Esophagus squamous epithelium (tissue), 5 donors: ENCODE measurements around the gene SLC20A1. TPM values are rescaled to one million over a fixed set of nuclear protein-coding genes. Genes with fewer than 3 reads are reported as not detected.
A peak's percentile ranks its signal among the peaks of the same experiment; 100 is the strongest.
"Not testable (repeated sequence)": the region's sequence is repeated elsewhere in the genome, so short reads cannot be mapped to it uniquely, and the experiment has no call there.

Experiments used
- DNase-seq: peaks from one replicate; lab custom pipeline; 2025; lab: John Stamatoyannopoulos, UW
- H3K27ac ChIP-seq, 4 donors: fragments of 200-600 bp; sonication (generic); one replicate each; pipeline ENCODE4 v1.5.1; 2016 to 2019; ENCODE audit warnings: mild to moderate bottlenecking in 1 of 4
- H3K27me3 ChIP-seq, 4 donors: fragments of 200-600 bp; sonication (generic); 1 replicate in 3 of 4; 2 replicates in 1 of 4; pipeline versions ENCODE4 v1.5.1 to v1.6.0; 2017 to 2021; ENCODE audit warnings: antibody characterized with exemption in 1 of 4
- H3K36me3 ChIP-seq, 3 donors: fragments of 200-600 bp; sonication (generic); one replicate each; pipeline ENCODE4 v1.5.1; 2016 to 2019
- H3K4me1 ChIP-seq, 3 donors: fragments of 200-600 bp; sonication (generic); one replicate each; pipeline ENCODE4 v1.5.1; 2017 to 2019
- H3K4me3 ChIP-seq, 4 donors: fragments of 200-600 bp; sonication (generic); 1 replicate in 3 of 4; 2 replicates in 1 of 4; pipeline ENCODE4 v1.5.1; 2016 to 2019; ENCODE audit warnings: mild to moderate bottlenecking in 2 of 4, moderate library complexity in 1 of 4
- H3K9me3 ChIP-seq, 3 donors: fragments of 200-600 bp; sonication (generic); one replicate each; pipeline ENCODE4 v1.5.1; 2016 to 2019
- CTCF ChIP-seq, 6 experiments: fragments of 450-650 bp in 4 of 6; fragments of 200-600 bp in 2 of 6; sonication (generic) in 2 of 6; IDR thresholded peaks; one replicate each; pipeline ENCODE4 v1.5.1; 2016 to 2019; ENCODE audit warnings: antibody characterized with exemption in 6 of 6, mild to moderate bottlenecking in 4 of 6, moderate library complexity in 4 of 6
- POLR2A ChIP-seq, 4 donors: fragments of 450-650 bp; IDR thresholded peaks; one replicate each; pipeline ENCODE4 v1.6.1; 2017; ENCODE audit warnings: antibody characterized with exemption in 4 of 4, mild to moderate bottlenecking in 4 of 4, moderate library complexity in 3 of 4
- WGBS, 2 donors: methylation state at CpG; one replicate each; pipeline ENCODE4 v1.1.5; 2018; 5-methylcytosine and 5-hydroxymethylcytosine counted together
- intact Hi-C: fragments of 100-400 bp; cut with DNase I; formaldehyde crosslinking; loops from one replicate; pipeline ENCODE4 v1.15.0; 2022
- total RNA-seq, 4 donors: library from RNA; depleted of rRNA; stranded (reverse); fragments of >200 nt; gene quantifications; one replicate each; pipeline ENCODE4 v1.1.0, GENCODE V29; 2016
- donor health status: DM: yes; HTN: yes; CAD: no.

Gene SLC20A1
- total RNA-seq, 4 donors from 2014 or later, result 9.4 to 26.9 (median 21.5) TPM

DNA sequence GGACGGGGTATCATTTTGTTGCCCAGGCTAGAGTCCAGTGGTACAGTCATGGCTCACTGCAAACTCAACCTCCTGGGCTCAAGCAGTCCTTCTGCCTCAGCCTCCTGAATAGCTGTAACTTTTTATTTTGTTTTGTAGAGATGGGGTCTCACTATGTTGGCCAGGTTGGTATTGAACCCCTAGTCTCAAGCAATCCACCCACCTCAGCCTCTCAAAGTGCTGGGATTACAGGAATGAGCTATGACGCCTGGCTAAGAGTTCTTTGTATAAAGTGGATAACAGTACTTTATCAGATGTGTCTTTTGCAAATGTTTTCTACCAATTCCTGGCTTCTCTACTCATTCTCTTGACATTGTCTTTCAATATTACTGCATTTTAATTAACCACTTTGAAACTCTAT lies 57.9 kb downstream of the SLC20A1 start:
- H3K9me3 ChIP-seq, result no peaks in the 10 kb centered on the region
- H3K27me3 ChIP-seq, result no peaks in the 10 kb centered on the region
- H3K4me1 ChIP-seq, result no peaks in the 10 kb centered on the region
- DNase-seq, result no peak
- H3K27ac ChIP-seq, result no peak overlapping the region
- intact Hi-C loops, result no loop called here
- 53 to 64% methylated on average over 2 of the region's 2 CpGs for WGBS, 2 donors
- no peak overlapping the region for H3K4me3 ChIP-seq
- no peaks in the 10 kb centered on the region for H3K36me3 ChIP-seq
- TF ChIP-seq POLR2A (IDR thresholded peaks at IDR 0.05), result no peak
- TF ChIP-seq CTCF (IDR thresholded peaks at IDR 0.05), result no peak

- TF ChIP-seq POLR2A (IDR thresholded peaks at IDR 0.05), result no peak
- TF ChIP-seq CTCF (IDR thresholded peaks at IDR 0.05), result no peak
- no peak overlapping the region for H3K27ac ChIP-seq
- H3K36me3 ChIP-seq, result no peaks in the 10 kb centered on the region
- no peaks in the 10 kb centered on the region for H3K9me3 ChIP-seq
- no peak overlapping the region for H3K4me3 ChIP-seq
- WGBS, 2 donors, result 95 to 100% methylated on average over 1 to 4 of the region's 4 CpGs
- no peaks in the 10 kb centered on the region for H3K4me1 ChIP-seq
- no peak for DNase-seq
- peaks cover 0 to 7% (median 0%) of the 10 kb centered on the region in 4 donors for H3K27me3 ChIP-seq
- intact Hi-C loops, result no loop called here
Measured at GRCh38 chr2:112705575-112705974, 59.8 kb downstream of the SLC20A1 start.

DNA sequence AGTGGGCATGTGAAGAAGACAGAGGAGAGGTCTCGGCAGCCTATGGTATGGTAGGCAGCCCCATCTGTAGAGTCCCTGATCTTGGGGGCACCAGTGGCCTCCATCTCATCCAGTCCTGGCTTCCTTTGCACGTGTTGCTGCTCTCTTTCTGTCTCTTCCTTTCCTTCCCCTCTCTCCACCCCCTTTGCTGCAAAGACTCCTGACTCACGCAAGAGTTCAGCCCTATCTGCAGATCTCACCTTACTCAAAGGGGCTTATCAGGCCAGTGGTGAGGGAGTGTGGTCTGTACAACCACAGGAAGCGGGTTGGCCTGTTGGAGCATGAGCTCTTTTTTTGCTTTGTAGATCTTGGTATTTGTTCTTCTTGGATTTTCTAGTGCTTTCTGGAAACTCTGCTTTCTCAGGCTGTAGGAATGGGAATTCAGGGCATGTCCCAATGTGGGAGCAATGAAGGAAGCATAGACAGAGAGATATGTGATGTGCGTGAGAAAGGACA lies 60.5 kb downstream of the SLC20A1 start:
- no peaks in the 10 kb centered on the region for H3K9me3 ChIP-seq
- H3K4me3 ChIP-seq, result no peak overlapping the region
- whole genome bisulfite sequencing, 2 donors, result 59 to 62% methylated on average over 5 of the region's 5 CpGs
- TF ChIP-seq POLR2A (IDR thresholded peaks at IDR 0.05) (no peak), CTCF (IDR thresholded peaks at IDR 0.05) (no peak)
- intact Hi-C loops, result no loop called here
- H3K36me3 ChIP-seq, result no peaks in the 10 kb centered on the region
- no peaks in the 10 kb centered on the region for H3K4me1 ChIP-seq
- peaks cover 0 to 7% (median 0%) of the 10 kb centered on the region in 4 donors for H3K27me3 ChIP-seq
- DNase-seq, result no peak
- H3K27ac ChIP-seq, result no peak overlapping the region

GRCh38 chr2:112706947-112707346 lies 61.2 kb downstream of the SLC20A1 start:
- H3K9me3 ChIP-seq, intact Hi-C loops, DNase-seq, H3K27me3 ChIP-seq, H3K36me3 ChIP-seq, H3K4me3 ChIP-seq, H3K4me1 ChIP-seq, H3K27ac ChIP-seq: not testable (repeated sequence)
- 72 to 78% methylated on average over 9 of the region's 9 CpGs for WGBS, 2 donors

- DNase-seq, result no peak
- 59 to 72% methylated on average over 9 to 10 of the region's 10 CpGs for WGBS, 2 donors
- no peaks in the 10 kb centered on the region for H3K4me1 ChIP-seq
- no peak overlapping the region for H3K4me3 ChIP-seq
- H3K9me3 ChIP-seq, result no peaks in the 10 kb centered on the region
- H3K27me3 ChIP-seq, result peaks cover 0 to 7% (median 0%) of the 10 kb centered on the region in 4 donors
- H3K36me3 ChIP-seq, result no peaks in the 10 kb centered on the region
- peak overlapping the region in 1 of 4 donors; percentile 3 for H3K27ac ChIP-seq
- intact Hi-C loops, result no loop called here
- TF ChIP-seq POLR2A (IDR thresholded peaks at IDR 0.05), result no peak
- TF ChIP-seq CTCF (IDR thresholded peaks at IDR 0.05), result no peak
Measured at GRCh38 chr2:112708968-112709367, 63.2 kb downstream of the SLC20A1 start.

DNA sequence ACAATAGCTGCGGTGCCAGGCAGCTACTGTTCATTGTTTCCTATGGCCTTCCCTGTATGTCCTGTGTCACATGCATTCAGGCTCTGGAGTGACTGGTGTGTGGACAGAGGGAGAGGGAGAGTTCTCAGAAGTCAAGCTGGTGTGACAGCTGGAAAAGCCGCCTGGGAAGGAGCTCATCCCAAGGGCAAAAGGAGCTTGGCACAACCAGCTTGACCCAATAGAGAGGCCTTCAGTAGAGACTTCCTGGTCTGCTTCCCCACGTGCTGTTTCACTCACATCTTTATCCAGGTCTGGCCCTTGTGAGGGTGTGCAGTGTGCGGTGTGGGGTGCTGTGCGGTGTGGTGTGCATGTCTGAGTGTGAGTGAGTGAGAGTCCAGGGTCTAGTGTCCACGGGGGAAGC lies 64.0 kb downstream of the SLC20A1 start:
- Histone ChIP-seq H3K36me3 (no peaks in the 10 kb centered on the region), H3K4me1 (no peaks in the 10 kb centered on the region), H3K27me3 (peaks cover 0 to 7% (median 0%) of the 10 kb centered on the region in 4 donors), H3K9me3 (no peaks in the 10 kb centered on the region), H3K4me3 (no peak overlapping the region), H3K27ac (no peak overlapping the region)
- intact Hi-C loops, result no loop called here
- no peak for DNase-seq
- TF ChIP-seq CTCF (IDR thresholded peaks at IDR 0.05) (no peak), POLR2A (IDR thresholded peaks at IDR 0.05) (no peak)
- 85 to 92% methylated on average over 4 to 5 of the region's 6 CpGs for WGBS, 2 donors
